ENCODE data around the gene PLCB4. TPM values are rescaled to one million over a fixed set of nuclear protein-coding genes. Genes with fewer than 3 reads are reported as not detected.

PLCB4 gene
- total RNA-seq, 4 donors from 2014 or later = 2.3 to 3.9 (median 3.3) TPM

GRCh38 chr20:9028419-9028818 lies 40.5 kb upstream of the PLCB4 start:
- Histone ChIP-seq H3K27ac (no peak overlapping the region), H3K36me3 (no peaks in the 10 kb centered on the region), H3K4me3 (no peak overlapping the region), H3K9me3 (no peaks in the 10 kb centered on the region), H3K27me3 (no peaks in the 10 kb centered on the region), H3K4me1 (no peaks in the 10 kb centered on the region)
- no peak for ATAC-seq
- in situ Hi-C loops (cut with MboI; ENCODE audit: low sequenced_read_pairs in 4 of 4) = no loop called here
- intact Hi-C loops (cut with DNase I; ENCODE audit: low total_unique reads) = no loop called here
- no peak for TF ChIP-seq CTCF (IDR thresholded peaks at IDR 0.05 in 4 of 5, conservative IDR thresholded peaks at IDR 0.05 in 1 of 5)
- no peak for TF ChIP-seq POLR2A (IDR thresholded peaks at IDR 0.05)
- DNase-seq = no peak

GRCh38 chr20:9031991-9032390 lies 36.9 kb upstream of the PLCB4 start:
- TF ChIP-seq POLR2A (IDR thresholded peaks at IDR 0.05) (no peak), CTCF (IDR thresholded peaks at IDR 0.05 in 4 of 5, conservative IDR thresholded peaks at IDR 0.05 in 1 of 5) (no peak)
- H3K4me1 ChIP-seq = no peaks in the 10 kb centered on the region
- H3K4me3 ChIP-seq = no peak overlapping the region
- H3K27me3 ChIP-seq = no peaks in the 10 kb centered on the region
- in situ Hi-C loops (cut with MboI; ENCODE audit: low sequenced_read_pairs in 4 of 4) = no loop called here
- H3K27ac ChIP-seq = no peak overlapping the region
- no peak for ATAC-seq
- no peaks in the 10 kb centered on the region for H3K36me3 ChIP-seq
- DNase-seq = no peak
- intact Hi-C loops (cut with DNase I; ENCODE audit: low total_unique reads) = no loop called here
- no peaks in the 10 kb centered on the region for H3K9me3 ChIP-seq

GRCh38 chr20:9032758-9033157 lies 36.1 kb upstream of the PLCB4 start:
- in situ Hi-C loops (cut with MboI; ENCODE audit: low sequenced_read_pairs in 4 of 4) = no loop called here
- no peak overlapping the region for H3K27ac ChIP-seq
- H3K36me3 ChIP-seq = no peaks in the 10 kb centered on the region
- ATAC-seq = no peak
- no peaks in the 10 kb centered on the region for H3K4me1 ChIP-seq
- no peaks in the 10 kb centered on the region for H3K9me3 ChIP-seq
- H3K4me3 ChIP-seq = no peak overlapping the region
- DNase-seq = no peak
- H3K27me3 ChIP-seq = no peaks in the 10 kb centered on the region
- intact Hi-C loops (cut with DNase I; ENCODE audit: low total_unique reads) = no loop called here
- TF ChIP-seq POLR2A (IDR thresholded peaks at IDR 0.05) (no peak), CTCF (IDR thresholded peaks at IDR 0.05 in 4 of 5, conservative IDR thresholded peaks at IDR 0.05 in 1 of 5) (no peak)

- in situ Hi-C loops (cut with MboI; ENCODE audit: low sequenced_read_pairs in 4 of 4) = no loop called here
- ATAC-seq (no peak), DNase-seq (no peak)
Measured at GRCh38 chr20:9035126-9035525, 33.8 kb upstream of the PLCB4 start.

More at GRCh38 chr20:9035126-9035525, 33.8 kb upstream of the PLCB4 start:
- Histone ChIP-seq H3K9me3 (no peaks in the 10 kb centered on the region), H3K27ac (no peak overlapping the region), H3K27me3 (no peaks in the 10 kb centered on the region), H3K4me1 (no peaks in the 10 kb centered on the region), H3K4me3 (no peak overlapping the region), H3K36me3 (no peaks in the 10 kb centered on the region)
- intact Hi-C loops (cut with DNase I; ENCODE audit: low total_unique reads) = no loop called here
- TF ChIP-seq CTCF (IDR thresholded peaks at IDR 0.05 in 4 of 5, conservative IDR thresholded peaks at IDR 0.05 in 1 of 5) (no peak), POLR2A (IDR thresholded peaks at IDR 0.05) (no peak)

Data from gastrocnemius medialis (tissue), 4 donors.